HG03097 (cell line): ENCODE data around the gene APBB2.
A peak's percentile ranks its signal among the peaks of the same experiment; 100 is the strongest.

Experiments
- ATAC-seq: cut with Tn5 transposase; IDR thresholded peaks from one replicate; pipeline ENCODE4 v1.9.1; 2021; ENCODE audit not compliant: unreplicated experiment, low FRiP score

Gene APBB2

GRCh38 chr4:40808926-40809457 lies 405.4 kb downstream of the APBB2 start:
- no peak for ATAC-seq

- ATAC-seq = no peak
Observed at GRCh38 chr4:40804598-40804997, 409.7 kb downstream of the APBB2 start.

GRCh38 chr4:40800064-40800463 lies 414.3 kb downstream of the APBB2 start:
- peak; percentile 89 for ATAC-seq

GRCh38 chr4:40789771-40790170 lies 424.6 kb downstream of the APBB2 start:
- ATAC-seq = no peak

DNA sequence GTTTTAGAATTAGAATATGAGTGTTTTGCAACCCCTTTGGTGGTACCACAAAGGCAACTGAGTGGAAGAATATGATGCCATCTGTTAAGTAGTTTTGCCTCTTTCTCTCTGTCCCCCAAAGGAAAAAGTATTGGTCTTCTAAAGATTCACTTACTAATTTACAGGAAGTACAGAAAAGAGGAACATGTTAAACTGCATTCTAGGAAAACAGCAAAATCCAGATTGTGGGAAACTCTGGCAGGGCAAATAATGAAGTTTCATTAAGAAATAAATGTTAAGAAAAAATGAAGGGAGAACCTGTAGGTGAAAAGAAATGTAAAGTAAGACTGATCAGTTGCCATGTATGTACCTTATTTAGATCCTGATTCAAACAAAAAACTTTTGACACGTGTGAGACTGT lies 425.3 kb downstream of the APBB2 start:
- no peak for ATAC-seq

DNA sequence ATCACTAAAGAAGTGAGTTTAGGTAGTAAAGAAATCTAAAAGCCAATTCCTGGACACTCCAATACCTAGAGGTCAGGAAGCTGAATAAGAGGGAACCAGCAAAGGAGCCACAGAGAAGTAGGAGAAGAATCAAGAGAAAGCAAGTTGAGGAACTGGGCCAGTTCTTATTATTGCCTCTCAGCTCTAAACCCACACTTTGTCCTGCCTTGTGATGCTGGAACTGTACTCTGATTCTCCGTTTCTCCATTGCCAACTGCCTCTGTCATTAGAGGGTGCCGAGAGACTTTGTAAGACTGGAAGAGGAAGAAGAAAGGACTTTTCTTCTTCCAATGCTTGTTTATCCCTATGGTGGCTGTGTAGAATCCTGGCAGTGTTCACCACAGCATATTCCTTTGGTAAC lies 426.0 kb downstream of the APBB2 start:
- ATAC-seq = no peak

DNA sequence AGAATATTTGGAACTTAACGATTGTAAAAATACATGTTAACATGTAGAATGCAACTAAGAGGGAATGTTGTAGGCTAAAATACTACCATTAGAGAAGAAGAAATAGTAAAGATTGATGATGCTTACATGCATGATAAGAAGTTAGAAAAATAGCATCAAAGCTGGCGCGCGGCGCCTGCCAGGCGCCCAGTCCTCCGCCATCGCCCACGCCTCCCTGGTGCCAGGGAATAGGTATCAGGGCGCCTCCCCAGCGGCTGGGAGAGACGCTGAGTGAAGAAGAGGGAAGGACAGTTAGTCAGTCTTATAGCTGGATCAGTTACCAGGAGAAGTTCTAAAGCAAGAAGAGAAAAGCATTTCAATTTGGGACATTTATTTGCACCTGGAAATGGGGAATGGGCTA lies 428.6 kb downstream of the APBB2 start:
- no peak for ATAC-seq

GRCh38 chr4:40782876-40783275 lies 431.5 kb downstream of the APBB2 start:
- ATAC-seq = no peak

GRCh38 chr4:40778090-40778489 lies 436.3 kb downstream of the APBB2 start:
- no peak for ATAC-seq

GRCh38 chr4:40769266-40769665 lies 445.1 kb downstream of the APBB2 start:
- ATAC-seq = no peak

DNA sequence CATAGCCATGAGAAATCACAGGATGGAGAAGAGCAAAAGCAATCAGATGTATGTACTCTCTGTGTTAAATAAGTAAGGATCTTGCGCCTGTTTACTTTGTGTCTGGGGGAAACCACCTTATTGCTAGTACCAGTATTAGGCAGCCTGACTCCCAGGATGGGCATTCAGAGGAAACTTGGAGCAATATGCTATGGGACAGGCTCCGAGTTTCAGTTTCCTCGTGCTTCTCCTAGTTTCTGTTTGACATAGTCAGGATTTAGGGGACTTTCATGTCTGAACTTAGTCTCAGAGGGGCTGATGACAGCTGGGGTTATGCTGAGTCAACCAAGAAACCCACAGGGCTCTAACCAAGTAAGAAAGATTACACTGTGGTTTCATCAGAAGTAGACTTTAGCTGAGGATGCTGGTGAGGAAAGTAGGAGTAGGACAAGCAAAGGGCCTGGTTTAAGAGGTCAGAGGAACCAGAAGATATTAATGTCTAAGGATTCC lies 451.1 kb downstream of the APBB2 start:
- peak; percentile 99 for ATAC-seq
